Measurements from ENCODE around the gene MON1B. TPM values are rescaled to one million over a fixed set of nuclear protein-coding genes. Genes with fewer than 3 reads are reported as not detected.

Gene MON1B
- total RNA-seq, 1 experiment from 2014 or later: 48.0 TPM

DNA sequence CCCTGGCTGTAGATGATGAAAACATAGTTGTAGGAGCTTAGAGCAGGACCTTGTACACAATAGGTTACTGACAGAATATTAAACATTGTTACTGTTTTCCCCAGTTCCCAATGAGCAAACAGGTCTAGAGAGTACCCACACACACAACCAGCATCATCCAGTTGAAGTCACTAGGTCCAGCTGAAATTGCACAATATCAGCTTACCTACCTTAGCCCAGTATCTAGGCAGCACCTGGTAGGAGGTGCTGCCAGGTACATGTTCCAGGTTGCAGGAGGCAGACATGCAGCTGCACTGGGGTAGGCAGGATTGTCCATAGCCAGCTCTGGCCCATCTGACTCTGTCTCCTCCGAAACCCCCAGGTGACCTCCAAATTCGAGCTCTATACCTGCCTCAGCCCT, 6.8 kb downstream of the MON1B start:
- WGBS (ENCODE audit: extremely low coverage, insufficient read length, low lambda C conversion rate): no CpG with 5 or more reads among the region's 2 CpGs
- no peak overlapping the region for H4K91ac ChIP-seq (ENCODE audit: insufficient read length, low read depth, low read length)
- H3K4me2 ChIP-seq (ENCODE audit: insufficient read depth, insufficient read length, low read length): no peak overlapping the region
- no peak overlapping the region for H2BK15ac ChIP-seq (ENCODE audit: low read depth, low read length)
- H3K4me1 Mint-ChIP-seq: peaks cover 0 to 4% of the 10 kb centered on the region in 2 experiments; a peak in 2 of 4 replicates
- H3K9me3 Mint-ChIP-seq: no peaks in the 10 kb centered on the region
- no peak overlapping the region for H3K27ac ChIP-seq (ENCODE audit: insufficient read length, low read depth, low read length)
- no peaks in the 10 kb centered on the region for H3K79me1 ChIP-seq (ENCODE audit: insufficient read depth, low read depth, low read length, poor library complexity, severe bottlenecking)
- no peaks in the 10 kb centered on the region for H3K9me3 ChIP-seq (ENCODE audit: control insufficient read depth, low read depth, low read length)
- H3K27me3 ChIP-seq (ENCODE audit: insufficient read depth, low read length): no peaks in the 10 kb centered on the region; the same call in 1 of the 2 replicates
- H3K14ac ChIP-seq (ENCODE audit: insufficient read depth, low read length): no peak overlapping the region
- no peak for DNase-seq
- no peak overlapping the region for H3K27ac Mint-ChIP-seq
- no peaks in the 10 kb centered on the region for H3K27me3 Mint-ChIP-seq (ENCODE audit: low read depth)
- H2BK20ac ChIP-seq (ENCODE audit: low read depth, low read length, poor library complexity, severe bottlenecking): no peak overlapping the region
- H2AFZ ChIP-seq (ENCODE audit: low read length): no peak overlapping the region
- H2AK5ac ChIP-seq (ENCODE audit: insufficient read length, low read length): no peak overlapping the region
- TF ChIP-seq, protein P1, sequence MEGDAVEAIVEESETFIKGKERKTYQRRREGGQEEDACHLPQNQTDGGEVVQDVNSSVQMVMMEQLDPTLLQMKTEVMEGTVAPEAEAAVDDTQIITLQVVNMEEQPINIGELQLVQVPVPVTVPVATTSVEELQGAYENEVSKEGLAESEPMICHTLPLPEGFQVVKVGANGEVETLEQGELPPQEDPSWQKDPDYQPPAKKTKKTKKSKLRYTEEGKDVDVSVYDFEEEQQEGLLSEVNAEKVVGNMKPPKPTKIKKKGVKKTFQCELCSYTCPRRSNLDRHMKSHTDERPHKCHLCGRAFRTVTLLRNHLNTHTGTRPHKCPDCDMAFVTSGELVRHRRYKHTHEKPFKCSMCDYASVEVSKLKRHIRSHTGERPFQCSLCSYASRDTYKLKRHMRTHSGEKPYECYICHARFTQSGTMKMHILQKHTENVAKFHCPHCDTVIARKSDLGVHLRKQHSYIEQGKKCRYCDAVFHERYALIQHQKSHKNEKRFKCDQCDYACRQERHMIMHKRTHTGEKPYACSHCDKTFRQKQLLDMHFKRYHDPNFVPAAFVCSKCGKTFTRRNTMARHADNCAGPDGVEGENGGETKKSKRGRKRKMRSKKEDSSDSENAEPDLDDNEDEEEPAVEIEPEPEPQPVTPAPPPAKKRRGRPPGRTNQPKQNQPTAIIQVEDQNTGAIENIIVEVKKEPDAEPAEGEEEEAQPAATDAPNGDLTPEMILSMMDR (conservative IDR thresholded peaks at IDR 0.05): no peak
- H4K8ac ChIP-seq (replicated peaks; ENCODE audit: insufficient read length, low read depth, low read length): no peak overlapping the region
- no peak overlapping the region for H2BK5ac ChIP-seq (ENCODE audit: insufficient read length, low read length)
- H3K4ac ChIP-seq (ENCODE audit: low read depth, low read length): no peak overlapping the region
- no peaks in the 10 kb centered on the region for H3K4me1 ChIP-seq (ENCODE audit: insufficient read depth, low read length)
- no peak overlapping the region for H3T11ph ChIP-seq (ENCODE audit: low read length)
- H3K4me3 Mint-ChIP-seq: no peak overlapping the region
- H3K36me3 Mint-ChIP-seq (ENCODE audit: insufficient read depth in 1 of 3, low read depth in 3 of 3): peaks cover 19 to 57% (median 52%) of the 10 kb centered on the region in 3 experiments
- H3K23me2 ChIP-seq (ENCODE audit: insufficient read length, low read depth, low read length, poor library complexity, severe bottlenecking): no peaks in the 10 kb centered on the region
- H3K79me2 ChIP-seq (ENCODE audit: insufficient read depth, low read length): no peaks in the 10 kb centered on the region; the same call in 1 of the 2 replicates
- no peak overlapping the region for H2BK120ac ChIP-seq (ENCODE audit: low read depth, low read length, poor library complexity, severe bottlenecking)
- H2BK12ac ChIP-seq (ENCODE audit: insufficient read length, low read depth, low read length): no peak overlapping the region
- no peak overlapping the region for H3K56ac ChIP-seq (ENCODE audit: insufficient read length, low read depth, low read length)
- H4K20me1 ChIP-seq (ENCODE audit: control insufficient read depth, insufficient read depth, insufficient read length): no peaks in the 10 kb centered on the region
- no peak overlapping the region for H4K5ac ChIP-seq (ENCODE audit: insufficient read length, low read depth, low read length)
- H3K23ac ChIP-seq (ENCODE audit: insufficient read length, low read depth, low read length): no peak overlapping the region
- no peak overlapping the region for H3K9ac ChIP-seq (ENCODE audit: extremely low read depth, insufficient read length, low read length)
- H3K18ac ChIP-seq (ENCODE audit: insufficient read length, low read depth, low read length): no peak overlapping the region

Measured in H9 (cell line).